ENCODE data around the gene GABRR2.

The GABRR2 gene

DNA sequence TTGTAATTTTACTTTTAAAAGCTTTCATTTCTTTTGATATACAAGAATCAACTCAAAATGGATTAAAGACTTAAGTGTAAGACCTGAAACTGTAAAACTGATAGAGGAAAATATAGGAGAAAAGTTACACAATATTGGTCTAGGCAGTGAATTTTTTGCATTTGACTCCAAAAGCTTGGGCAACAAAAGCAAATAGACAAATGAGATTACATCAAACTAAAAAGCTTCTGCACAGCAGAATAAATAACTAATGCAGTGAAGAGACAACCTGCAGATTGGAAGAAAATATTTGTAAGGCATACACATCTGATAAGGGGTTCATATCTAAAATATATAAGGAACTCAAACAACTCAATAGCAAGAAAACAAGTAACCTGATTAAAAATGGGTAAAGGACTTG is 100.9 kb downstream of the GABRR2 start:
- no peak for TF ChIP-seq CTCF (IDR thresholded peaks at IDR 0.05)

- no peak for TF ChIP-seq CTCF (IDR thresholded peaks at IDR 0.05)
Observed at GRCh38 chr6:89212472-89212871, 102.6 kb downstream of the GABRR2 start.

DNA sequence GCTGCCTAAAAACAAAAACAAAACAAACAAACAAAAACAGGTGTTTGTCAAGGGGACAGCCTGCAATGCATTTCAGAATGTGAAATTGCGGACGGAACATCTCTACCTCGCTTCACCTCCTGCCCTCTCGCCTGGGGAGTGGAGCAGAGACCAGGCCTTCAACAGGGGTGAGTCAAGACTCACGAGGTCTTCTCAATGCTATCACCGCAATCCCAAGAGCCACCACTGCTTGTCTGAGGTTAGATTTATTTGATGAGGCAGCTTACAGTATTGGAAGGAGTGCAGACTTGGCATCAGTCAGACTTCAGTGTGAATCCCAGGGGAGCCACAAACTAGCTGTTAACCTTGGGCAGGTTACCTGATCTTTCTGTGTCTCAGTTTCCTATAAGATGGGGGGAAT is 105.6 kb downstream of the GABRR2 start:
- no peak for TF ChIP-seq CTCF (IDR thresholded peaks at IDR 0.05)

GRCh38 chr6:89208551-89208950 is 106.5 kb downstream of the GABRR2 start:
- no peak for TF ChIP-seq CTCF (IDR thresholded peaks at IDR 0.05)

All from LNCAP (cell line).